RWPE2 (cell line): Measurements from ENCODE around the gene NRL.
A peak's percentile ranks its signal among the peaks of the same experiment; 100 is the strongest.

Source experiments
- ATAC-seq: fragments of 200-7000 bp; cut with Tn5 transposase; 3 replicates; pipeline ENCODE4 v1.9.1; 2021; ENCODE audit warnings: low read depth
- DNase-seq: peaks from one replicate; pipeline ENCODE4 v3.0.0-alpha.2; 2020; ENCODE audit warnings: low spot score
- H3K27ac ChIP-seq: fragments of 450-650 bp; 2 replicates; pipeline ENCODE4 v1.5.1; 2017; ENCODE audit warnings: mild to moderate bottlenecking; ENCODE audit not compliant: poor library complexity, severe bottlenecking
- H3K27me3 ChIP-seq: fragments of 250-450 bp; sonication (Bioruptor Pico); 2 replicates; pipeline ENCODE4 v1.5.1; 2021; ENCODE audit warnings: mild to moderate bottlenecking, moderate library complexity; ENCODE audit not compliant: insufficient read depth, poor library complexity, severe bottlenecking
- H3K36me3 ChIP-seq: fragments of 250-450 bp; sonication (Bioruptor Pico); 2 replicates; pipeline ENCODE4 v1.5.1; 2020; ENCODE audit warnings: low read depth, mild to moderate bottlenecking, moderate library complexity
- H3K4me1 ChIP-seq: fragments of 250-450 bp; sonication (Bioruptor Pico); 2 replicates; pipeline ENCODE4 v1.5.1; 2021; ENCODE audit warnings: mild to moderate bottlenecking, moderate library complexity; ENCODE audit not compliant: insufficient read depth, poor library complexity, severe bottlenecking
- H3K4me3 ChIP-seq: fragments of 250-450 bp; sonication (Bioruptor Pico); 2 replicates; pipeline ENCODE4 v1.5.1; 2021; ENCODE audit warnings: mild to moderate bottlenecking, moderate library complexity; ENCODE audit not compliant: severe bottlenecking
- H3K9me3 ChIP-seq: fragments of 250-450 bp; sonication (Bioruptor Pico); 2 replicates; pipeline ENCODE4 v1.5.1; 2021; ENCODE audit warnings: mild to moderate bottlenecking, moderate library complexity; ENCODE audit not compliant: severe bottlenecking
- CTCF ChIP-seq: fragments of 450-650 bp; IDR thresholded peaks from one replicate; pipeline ENCODE4 v1.5.1; 2017; ENCODE audit warnings: mild to moderate bottlenecking, moderate library complexity; ENCODE audit not compliant: poor library complexity, severe bottlenecking

Gene NRL

GRCh38 chr14:24062216-24062980 is 52.4 kb downstream of the NRL start:
- Histone ChIP-seq H3K9me3 (no peaks in the 10 kb centered on the region), H3K4me3 (no peak overlapping the region), H3K4me1 (no peaks in the 10 kb centered on the region), H3K27ac (no peak overlapping the region), H3K27me3 (no peaks in the 10 kb centered on the region), H3K36me3 (no peaks in the 10 kb centered on the region)
- peak; percentile 55 for DNase-seq
- no peak for ATAC-seq
- TF ChIP-seq CTCF = no peak

GRCh38 chr14:24060984-24061913 is 53.5 kb downstream of the NRL start:
- no peaks in the 10 kb centered on the region for H3K27me3 ChIP-seq
- TF ChIP-seq CTCF = no peak
- H3K4me1 ChIP-seq = no peaks in the 10 kb centered on the region
- DNase-seq (peak; percentile 57), ATAC-seq (no peak)
- H3K9me3 ChIP-seq = no peaks in the 10 kb centered on the region
- no peak overlapping the region for H3K4me3 ChIP-seq
- H3K36me3 ChIP-seq = no peaks in the 10 kb centered on the region
- H3K27ac ChIP-seq = no peak overlapping the region

GRCh38 chr14:24060443-24060842 is 54.3 kb downstream of the NRL start:
- no peaks in the 10 kb centered on the region for H3K9me3 ChIP-seq
- H3K27me3 ChIP-seq = no peaks in the 10 kb centered on the region
- ATAC-seq = no peak
- no peaks in the 10 kb centered on the region for H3K36me3 ChIP-seq
- no peak for TF ChIP-seq CTCF
- H3K4me1 ChIP-seq = no peaks in the 10 kb centered on the region
- H3K4me3 ChIP-seq = no peak overlapping the region
- peak; percentile 54 for DNase-seq
- no peak overlapping the region for H3K27ac ChIP-seq

GRCh38 chr14:24059841-24060388 is 54.8 kb downstream of the NRL start:
- Histone ChIP-seq H3K4me3 (no peak overlapping the region), H3K36me3 (no peaks in the 10 kb centered on the region), H3K27ac (no peak overlapping the region), H3K4me1 (no peaks in the 10 kb centered on the region), H3K27me3 (no peaks in the 10 kb centered on the region), H3K9me3 (no peaks in the 10 kb centered on the region)
- DNase-seq (peak; percentile 63), ATAC-seq (no peak)
- TF ChIP-seq CTCF = no peak
